A673 (cell line): ENCODE results near the gene NUDT14. TPM values are rescaled to one million over a fixed set of nuclear protein-coding genes. Genes with fewer than 3 reads are reported as not detected.

ENCODE experiments used
- BruUV-seq: library from RNA; stranded (reverse); fragments of 400-500 nt; replicated peaks from 2 replicates; lab custom pipeline; 2021; lab: Mats Ljungman, UMichigan
- CTCF ChIA-PET: fragments of 300-600 bp; sonication (Branson Sonifier 250); formaldehyde crosslinking; loops from one replicate; lab custom pipeline; 2022; ENCODE audit warnings: antibody characterized with exemption; lab: Charles Lee
- POLR2A ChIA-PET: fragments of 300-600 bp; sonication (Branson Sonifier 250); formaldehyde crosslinking; loops from one replicate; lab custom pipeline; 2022; ENCODE audit warnings: antibody characterized with exemption; ENCODE audit not compliant: low non-redundant PET; lab: Charles Lee
- DNase-seq: peaks from one replicate; pipeline ENCODE4 v3.0.0-alpha.2; 2015; ENCODE audit warnings: low spot score
- H3K27ac ChIP-seq: fragments of 200-600 bp; sonication (generic); 2 replicates; pipeline ENCODE4 v1.5.1; 2016; ENCODE audit warnings: mixed run types, low read depth, mild to moderate bottlenecking, mixed read lengths, antibody characterized with exemption, low read length; ENCODE audit not compliant: poor library complexity, severe bottlenecking
- H3K27me3 ChIP-seq: fragments of 200-600 bp; sonication (generic); replicated peaks from 2 replicates; pipeline ENCODE4 v1.6.1; 2017; ENCODE audit warnings: mixed run types, low read depth, mild to moderate bottlenecking, mixed read lengths, antibody characterized with exemption, low read length; ENCODE audit not compliant: insufficient read depth, poor library complexity
- H3K36me3 ChIP-seq: fragments of 200-600 bp; sonication (generic); 2 replicates; pipeline ENCODE4 v1.6.1; 2016; ENCODE audit warnings: mixed run types, mild to moderate bottlenecking, mixed read lengths, antibody characterized with exemption, low read length; ENCODE audit not compliant: insufficient read depth, poor library complexity, severe bottlenecking
- H3K4me1 ChIP-seq: fragments of 200-600 bp; sonication (generic); 2 replicates; pipeline ENCODE4 v1.6.1; 2017; ENCODE audit warnings: mixed run types, mild to moderate bottlenecking, mixed read lengths, antibody characterized with exemption, low read length; ENCODE audit not compliant: insufficient read depth, poor library complexity, severe bottlenecking
- H3K4me3 ChIP-seq: fragments of 200-600 bp; sonication (generic); 2 replicates; pipeline ENCODE4 v1.5.1; 2016; ENCODE audit warnings: low read depth, mixed run types, mild to moderate bottlenecking, mixed read lengths, low read length; ENCODE audit not compliant: poor library complexity, severe bottlenecking
- H3K9me3 ChIP-seq: fragments of 200-600 bp; sonication (generic); 2 replicates; pipeline ENCODE4 v1.6.1; 2016; ENCODE audit warnings: mixed run types, low read depth, mild to moderate bottlenecking, mixed read lengths, antibody characterized with exemption, low read length; ENCODE audit not compliant: poor library complexity, severe bottlenecking
- CTCF ChIP-seq: fragments of 300-800, 200-600 bp; sonication (generic); conservative IDR thresholded peaks from 2 replicates; pipeline ENCODE4 v1.5.1; 2017; ENCODE audit warnings: low read depth, mild to moderate bottlenecking, antibody characterized with exemption, low read length, moderate library complexity, mixed read lengths
- EZH2 ChIP-seq: fragments of 200-600 bp; sonication (generic); IDR thresholded peaks from 2 replicates; pipeline ENCODE4 v1.6.1; 2017; ENCODE audit warnings: borderline replicate concordance, low read depth, mild to moderate bottlenecking, mixed read lengths, antibody characterized with exemption, low read length; ENCODE audit not compliant: poor library complexity, severe bottlenecking
- intact Hi-C: fragments of 100-400 bp; cut with micrococcal nuclease; formaldehyde crosslinking; loops from one replicate; pipeline ENCODE4 v1.10.0; 2022; ENCODE audit not compliant: unreplicated experiment
- total RNA-seq: library from RNA; stranded (reverse); gene quantifications from 2 replicates; pipeline ENCODE4 v1.2.3, GENCODE V29; 2021

NUDT14 gene
- total RNA-seq, 1 experiment from 2014 or later = 30.8 TPM

GRCh38 chr14:105210266-105211025 lies 29.3 kb upstream of the NUDT14 start:
- BruUV-seq = TSS peak; percentile 44
- CTCF ChIA-PET = no interaction called here

DNA sequence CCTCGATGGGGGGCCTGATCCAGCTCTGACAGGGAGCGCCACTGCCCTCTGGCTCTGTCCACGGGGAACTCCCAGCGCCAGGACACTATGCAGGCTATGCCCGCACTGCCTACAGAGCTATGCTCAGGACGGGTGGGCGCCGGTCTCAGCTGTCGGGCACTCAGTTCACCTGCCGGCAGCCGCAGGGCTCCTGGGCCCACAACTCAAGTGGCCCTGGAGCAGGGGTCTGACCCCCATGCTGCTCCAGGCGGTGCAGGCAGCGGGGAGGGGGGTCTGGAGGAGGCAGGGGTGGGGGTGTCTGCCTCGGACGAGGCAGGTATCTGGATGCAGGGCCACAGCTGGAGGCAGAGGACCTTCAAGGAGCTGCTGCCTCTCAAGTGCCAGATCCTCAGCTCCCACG lies 28.5 kb upstream of the NUDT14 start:
- H3K4me3 ChIP-seq = no peak overlapping the region
- TF ChIP-seq EZH2 = no peak
- no peak for TF ChIP-seq CTCF
- no peak overlapping the region for H3K27ac ChIP-seq
- no peaks in the 10 kb centered on the region for H3K27me3 ChIP-seq
- no peak for DNase-seq
- H3K9me3 ChIP-seq = no peaks in the 10 kb centered on the region
- ChIA-PET POLR2A (no interaction called here), CTCF (no interaction called here)
- no TSS peak for BruUV-seq
- no peaks in the 10 kb centered on the region for H3K4me1 ChIP-seq
- H3K36me3 ChIP-seq = no peaks in the 10 kb centered on the region
- intact Hi-C loops = no loop called here

More at GRCh38 chr14:105210266-105211025, 29.3 kb upstream of the NUDT14 start:
- POLR2A ChIA-PET = no interaction called here
- Histone ChIP-seq H3K4me1 (no peaks in the 10 kb centered on the region), H3K4me3 (no peak overlapping the region), H3K27ac (no peak overlapping the region), H3K27me3 (no peaks in the 10 kb centered on the region), H3K36me3 (no peaks in the 10 kb centered on the region), H3K9me3 (no peaks in the 10 kb centered on the region)
- no peak for DNase-seq
- intact Hi-C loops = no loop called here
- TF ChIP-seq EZH2 (no peak), CTCF (no peak)

- Histone ChIP-seq H3K4me3 (no peak overlapping the region), H3K27ac (no peak overlapping the region), H3K36me3 (no peaks in the 10 kb centered on the region), H3K4me1 (no peaks in the 10 kb centered on the region), H3K9me3 (no peaks in the 10 kb centered on the region), H3K27me3 (no peaks in the 10 kb centered on the region)
- no peak for DNase-seq
- ChIA-PET POLR2A (no interaction called here), CTCF (no interaction called here)
- no TSS peak for BruUV-seq
- TF ChIP-seq EZH2 = no peak
- TF ChIP-seq CTCF = no peak
- intact Hi-C loops = no loop called here
These were observed 28.0 kb upstream of the NUDT14 start for GRCh38 chr14:105209091-105209490.
